Panc1 (cell line): ENCODE data around the gene ALPK1. TPM values are rescaled to one million over a fixed set of nuclear protein-coding genes. Genes with fewer than 3 reads are reported as not detected.

ENCODE experiments used
- ATAC-seq: fragments of 200-7000 bp; cut with Tn5 transposase; 2 replicates; pipeline ENCODE4 v1.9.1; 2020; ENCODE audit warnings: mild to moderate bottlenecking, moderate library complexity
- BruUV-seq: library from RNA; stranded (reverse); fragments of 400-500 nt; replicated peaks from 2 replicates; lab custom pipeline; 2021; lab: Mats Ljungman, UMichigan
- CTCF ChIA-PET: fragments of 300-600 bp; sonication (Branson Sonifier 250); formaldehyde crosslinking; loops from one replicate; lab custom pipeline; 2022; ENCODE audit warnings: antibody characterized with exemption; lab: Charles Lee
- POLR2A ChIA-PET: fragments of 300-600 bp; sonication (Branson Sonifier 250); formaldehyde crosslinking; loops from one replicate; lab custom pipeline; 2022; ENCODE audit warnings: antibody characterized with exemption; lab: Charles Lee
- DNase-seq: peaks from one replicate; pipeline ENCODE4 v3.0.0-alpha.2; 2010; ENCODE audit warnings: low read depth, low spot score
- H3K27ac ChIP-seq: 2 replicates; pipeline ENCODE4 v1.5.1; 2011; ENCODE audit warnings: mild to moderate bottlenecking, low read length, inconsistent platforms
- H3K27me3 ChIP-seq: fragments of 200-500 bp; sonication (Bioruptor generic); 2 replicates; pipeline ENCODE4 v1.6.0; 2014; ENCODE audit warnings: low read length, inconsistent platforms; ENCODE audit not compliant: control insufficient read depth, insufficient read depth
- H3K36me3 ChIP-seq: fragments of 200-500 bp; sonication (Bioruptor generic); 2 replicates; pipeline ENCODE4 v1.5.1; 2014; ENCODE audit warnings: inconsistent platforms, mild to moderate bottlenecking, low read length, moderate library complexity; ENCODE audit not compliant: control insufficient read depth, insufficient read depth
- H3K4me1 ChIP-seq: 2 replicates; pipeline ENCODE4 v1.5.1; 2011; ENCODE audit warnings: inconsistent platforms, mild to moderate bottlenecking, low read length, moderate library complexity; ENCODE audit not compliant: control insufficient read depth, insufficient read depth
- H3K4me3 ChIP-seq, 2 experiments: 2 replicates each; pipeline ENCODE4 v1.5.1; 2011 to 2012; ENCODE audit warnings: low read depth in 2 of 2, low read length in 2 of 2, mild to moderate bottlenecking in 2 of 2, inconsistent platforms in 1 of 2, moderate library complexity in 1 of 2
- H3K9me3 ChIP-seq: fragments of 200-500 bp; sonication (Bioruptor generic); 2 replicates; pipeline ENCODE4 v1.5.1; 2014; ENCODE audit warnings: low read depth, mild to moderate bottlenecking, inconsistent platforms, low read length, moderate library complexity; ENCODE audit not compliant: control insufficient read depth, insufficient read depth
- POLR2AphosphoS5 ChIP-seq: IDR thresholded peaks from 2 replicates; pipeline ENCODE4 v1.6.1; 2012; ENCODE audit warnings: mild to moderate bottlenecking, low read depth, low read length, moderate library complexity
- SIN3A ChIP-seq: IDR thresholded peaks from 2 replicates; pipeline ENCODE4 v1.6.1; 2012; ENCODE audit warnings: low read depth, mild to moderate bottlenecking, low read length, moderate library complexity, borderline replicate concordance; ENCODE audit not compliant: insufficient read depth
- TCF7L2 ChIP-seq: IDR thresholded peaks from 2 replicates; pipeline ENCODE4 v1.6.1; 2011; ENCODE audit warnings: mild to moderate bottlenecking, low read depth, low read length, inconsistent platforms
- in situ Hi-C: cut with HindIII; loops from 2 replicates; pipeline ENCODE4 v1.10.0; 2016; ENCODE audit warnings: low sequenced_read_pairs, low pct_unique_long_range_greater_than_20kb
- intact Hi-C: fragments of 100-400 bp; cut with micrococcal nuclease; formaldehyde crosslinking; loops from one replicate; pipeline ENCODE4 v1.10.0; 2022; ENCODE audit not compliant: unreplicated experiment
- total RNA-seq: library from RNA; stranded (reverse); gene quantifications from one replicate; pipeline ENCODE4 v1.2.1, GENCODE V29; 2021; ENCODE audit not compliant: unreplicated experiment
- TF ChIP-seq, protein P1 (sequence below), 2 experiments: IDR thresholded peaks; 2 replicates each; pipeline ENCODE4 v1.6.1; 2011 to 2012; ENCODE audit warnings: low read depth in 2 of 2, control low read depth in 1 of 2, low read length in 1 of 2, mild to moderate bottlenecking in 1 of 2, moderate library complexity in 1 of 2; ENCODE audit not compliant: insufficient read depth in 1 of 2
- TF ChIP-seq, protein P2 (sequence below): fragments of 450-650 bp; IDR thresholded peaks from 2 replicates; pipeline ENCODE4 v1.5.1; 2017; ENCODE audit warnings: mild to moderate bottlenecking

ALPK1 gene
- total RNA-seq, 1 experiment from 2014 or later: 1.4 TPM

GRCh38 chr4:112378243-112378620 lies 81.1 kb downstream of the ALPK1 start:
- in situ Hi-C loops: no loop called here
- ATAC-seq (no peak), DNase-seq (no peak)
- Histone ChIP-seq H3K27me3 (no peaks in the 10 kb centered on the region), H3K36me3 (no peaks in the 10 kb centered on the region), H3K9me3 (no peaks in the 10 kb centered on the region), H3K4me3 (no peak overlapping the region), H3K4me1 (no peaks in the 10 kb centered on the region), H3K27ac (no peak overlapping the region)
- TF ChIP-seq, protein P1, sequence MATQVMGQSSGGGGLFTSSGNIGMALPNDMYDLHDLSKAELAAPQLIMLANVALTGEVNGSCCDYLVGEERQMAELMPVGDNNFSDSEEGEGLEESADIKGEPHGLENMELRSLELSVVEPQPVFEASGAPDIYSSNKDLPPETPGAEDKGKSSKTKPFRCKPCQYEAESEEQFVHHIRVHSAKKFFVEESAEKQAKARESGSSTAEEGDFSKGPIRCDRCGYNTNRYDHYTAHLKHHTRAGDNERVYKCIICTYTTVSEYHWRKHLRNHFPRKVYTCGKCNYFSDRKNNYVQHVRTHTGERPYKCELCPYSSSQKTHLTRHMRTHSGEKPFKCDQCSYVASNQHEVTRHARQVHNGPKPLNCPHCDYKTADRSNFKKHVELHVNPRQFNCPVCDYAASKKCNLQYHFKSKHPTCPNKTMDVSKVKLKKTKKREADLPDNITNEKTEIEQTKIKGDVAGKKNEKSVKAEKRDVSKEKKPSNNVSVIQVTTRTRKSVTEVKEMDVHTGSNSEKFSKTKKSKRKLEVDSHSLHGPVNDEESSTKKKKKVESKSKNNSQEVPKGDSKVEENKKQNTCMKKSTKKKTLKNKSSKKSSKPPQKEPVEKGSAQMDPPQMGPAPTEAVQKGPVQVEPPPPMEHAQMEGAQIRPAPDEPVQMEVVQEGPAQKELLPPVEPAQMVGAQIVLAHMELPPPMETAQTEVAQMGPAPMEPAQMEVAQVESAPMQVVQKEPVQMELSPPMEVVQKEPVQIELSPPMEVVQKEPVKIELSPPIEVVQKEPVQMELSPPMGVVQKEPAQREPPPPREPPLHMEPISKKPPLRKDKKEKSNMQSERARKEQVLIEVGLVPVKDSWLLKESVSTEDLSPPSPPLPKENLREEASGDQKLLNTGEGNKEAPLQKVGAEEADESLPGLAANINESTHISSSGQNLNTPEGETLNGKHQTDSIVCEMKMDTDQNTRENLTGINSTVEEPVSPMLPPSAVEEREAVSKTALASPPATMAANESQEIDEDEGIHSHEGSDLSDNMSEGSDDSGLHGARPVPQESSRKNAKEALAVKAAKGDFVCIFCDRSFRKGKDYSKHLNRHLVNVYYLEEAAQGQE (IDR thresholded peaks at IDR 0.05; ENCODE audit: insufficient read depth in 1 of 2, low read depth in 2 of 2, low read length in 1 of 2): no peak
- TF ChIP-seq POLR2AphosphoS5 (no peak), TCF7L2 (no peak), SIN3A (no peak)
- TF ChIP-seq, protein P2, sequence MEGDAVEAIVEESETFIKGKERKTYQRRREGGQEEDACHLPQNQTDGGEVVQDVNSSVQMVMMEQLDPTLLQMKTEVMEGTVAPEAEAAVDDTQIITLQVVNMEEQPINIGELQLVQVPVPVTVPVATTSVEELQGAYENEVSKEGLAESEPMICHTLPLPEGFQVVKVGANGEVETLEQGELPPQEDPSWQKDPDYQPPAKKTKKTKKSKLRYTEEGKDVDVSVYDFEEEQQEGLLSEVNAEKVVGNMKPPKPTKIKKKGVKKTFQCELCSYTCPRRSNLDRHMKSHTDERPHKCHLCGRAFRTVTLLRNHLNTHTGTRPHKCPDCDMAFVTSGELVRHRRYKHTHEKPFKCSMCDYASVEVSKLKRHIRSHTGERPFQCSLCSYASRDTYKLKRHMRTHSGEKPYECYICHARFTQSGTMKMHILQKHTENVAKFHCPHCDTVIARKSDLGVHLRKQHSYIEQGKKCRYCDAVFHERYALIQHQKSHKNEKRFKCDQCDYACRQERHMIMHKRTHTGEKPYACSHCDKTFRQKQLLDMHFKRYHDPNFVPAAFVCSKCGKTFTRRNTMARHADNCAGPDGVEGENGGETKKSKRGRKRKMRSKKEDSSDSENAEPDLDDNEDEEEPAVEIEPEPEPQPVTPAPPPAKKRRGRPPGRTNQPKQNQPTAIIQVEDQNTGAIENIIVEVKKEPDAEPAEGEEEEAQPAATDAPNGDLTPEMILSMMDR: no peak
- CTCF ChIA-PET: no interaction called here
- intact Hi-C loops: no loop called here
- BruUV-seq: no TSS peak
- POLR2A ChIA-PET: no interaction called here

GRCh38 chr4:112378858-112379257 lies 81.7 kb downstream of the ALPK1 start:
- ATAC-seq: no peak
- POLR2A ChIA-PET: no interaction called here

More at GRCh38 chr4:112378858-112379257, 81.7 kb downstream of the ALPK1 start:
- no peak for DNase-seq
- no TSS peak for BruUV-seq
- Histone ChIP-seq H3K36me3 (no peaks in the 10 kb centered on the region), H3K27ac (no peak overlapping the region), H3K4me3 (no peak overlapping the region), H3K9me3 (no peaks in the 10 kb centered on the region), H3K27me3 (no peaks in the 10 kb centered on the region), H3K4me1 (no peaks in the 10 kb centered on the region)
- TF ChIP-seq POLR2AphosphoS5: no peak
- TF ChIP-seq SIN3A: no peak
- TF ChIP-seq, protein P2: no peak
- TF ChIP-seq TCF7L2: no peak
- intact Hi-C loops (no loop called here), in situ Hi-C loops (no loop called here)
- CTCF ChIA-PET: no interaction called here
